GM21619 (cell line): ENCODE data around the gene OR10K1.
"Not testable (repeated sequence)": the region's sequence is repeated elsewhere in the genome, so short reads cannot be mapped to it uniquely, and the experiment has no call there.

Experiments
- ATAC-seq: cut with Tn5 transposase; IDR thresholded peaks from one replicate; pipeline ENCODE4 v1.9.1; 2021; ENCODE audit not compliant: unreplicated experiment

Gene OR10K1

GRCh38 chr1:158461534-158461933 is at the start of gene OR10K1:
TSS of gene OR10K1 (plus strand) at chr1:158461834. CDS start at chr1:158465562, 3,728 bp downstream.
- no peak for ATAC-seq

- ATAC-seq, result no peak
Observed at GRCh38 chr1:158414651-158415345, 46.8 kb upstream of the OR10K1 start.

- ATAC-seq, result no peak
Observed at GRCh38 chr1:158417586-158417985, 44.0 kb upstream of the OR10K1 start.

GRCh38 chr1:158422212-158422611 is 39.4 kb upstream of the OR10K1 start:
- ATAC-seq, result no peak

- no peak for ATAC-seq
Observed at GRCh38 chr1:158425027-158425426, 36.6 kb upstream of the OR10K1 start.

- no peak for ATAC-seq
Observed at GRCh38 chr1:158426137-158426536, 35.5 kb upstream of the OR10K1 start, which contains the start of gene OR10K2. TSS of gene OR10K2 (minus strand) at chr1:158426237. CDS start at chr1:158420866, 5,371 bp downstream.

GRCh38 chr1:158430163-158430562 is 31.5 kb upstream of the OR10K1 start:
- ATAC-seq, result not testable (repeated sequence)

- ATAC-seq, result no peak
Observed at GRCh38 chr1:158434741-158435140, 26.9 kb upstream of the OR10K1 start.

- ATAC-seq, result no peak
Observed at GRCh38 chr1:158445376-158445775, 16.3 kb upstream of the OR10K1 start.

GRCh38 chr1:158454537-158454936 is 7.1 kb upstream of the OR10K1 start:
- no peak for ATAC-seq

GRCh38 chr1:158457246-158457645 is 4.4 kb upstream of the OR10K1 start:
- no peak for ATAC-seq

- no peak for ATAC-seq
Observed at GRCh38 chr1:158458263-158458662, 3.4 kb upstream of the OR10K1 start.

GRCh38 chr1:158471920-158472319 is 10.3 kb downstream of the OR10K1 start, which contains the start of gene OR10R2:
TSS of gene OR10R2 (plus strand) at chr1:158472220. CDS start at chr1:158472326, 106 bp downstream.
- no peak for ATAC-seq

- ATAC-seq, result no peak
Observed at GRCh38 chr1:158485455-158485854, 23.8 kb downstream of the OR10K1 start.

- no peak for ATAC-seq
Observed at GRCh38 chr1:158491316-158491715, 29.7 kb downstream of the OR10K1 start.

- no peak for ATAC-seq
Observed at GRCh38 chr1:158493054-158493453, 31.4 kb downstream of the OR10K1 start.

- no peak for ATAC-seq
Observed at GRCh38 chr1:158494796-158495195, 33.2 kb downstream of the OR10K1 start.

GRCh38 chr1:158496374-158496773 is 34.7 kb downstream of the OR10K1 start:
- ATAC-seq, result no peak

- ATAC-seq, result no peak
Observed at GRCh38 chr1:158506369-158506987, 44.8 kb downstream of the OR10K1 start.

- no peak for ATAC-seq
Observed at GRCh38 chr1:158507511-158507910, 45.9 kb downstream of the OR10K1 start.

- ATAC-seq, result no peak
Observed at GRCh38 chr1:158509471-158510156, 48.0 kb downstream of the OR10K1 start.

GRCh38 chr1:158516966-158517365 is 55.3 kb downstream of the OR10K1 start:
- no peak for ATAC-seq
